ENCODE measurements around the gene LCN9.

The LCN9 gene

DNA sequence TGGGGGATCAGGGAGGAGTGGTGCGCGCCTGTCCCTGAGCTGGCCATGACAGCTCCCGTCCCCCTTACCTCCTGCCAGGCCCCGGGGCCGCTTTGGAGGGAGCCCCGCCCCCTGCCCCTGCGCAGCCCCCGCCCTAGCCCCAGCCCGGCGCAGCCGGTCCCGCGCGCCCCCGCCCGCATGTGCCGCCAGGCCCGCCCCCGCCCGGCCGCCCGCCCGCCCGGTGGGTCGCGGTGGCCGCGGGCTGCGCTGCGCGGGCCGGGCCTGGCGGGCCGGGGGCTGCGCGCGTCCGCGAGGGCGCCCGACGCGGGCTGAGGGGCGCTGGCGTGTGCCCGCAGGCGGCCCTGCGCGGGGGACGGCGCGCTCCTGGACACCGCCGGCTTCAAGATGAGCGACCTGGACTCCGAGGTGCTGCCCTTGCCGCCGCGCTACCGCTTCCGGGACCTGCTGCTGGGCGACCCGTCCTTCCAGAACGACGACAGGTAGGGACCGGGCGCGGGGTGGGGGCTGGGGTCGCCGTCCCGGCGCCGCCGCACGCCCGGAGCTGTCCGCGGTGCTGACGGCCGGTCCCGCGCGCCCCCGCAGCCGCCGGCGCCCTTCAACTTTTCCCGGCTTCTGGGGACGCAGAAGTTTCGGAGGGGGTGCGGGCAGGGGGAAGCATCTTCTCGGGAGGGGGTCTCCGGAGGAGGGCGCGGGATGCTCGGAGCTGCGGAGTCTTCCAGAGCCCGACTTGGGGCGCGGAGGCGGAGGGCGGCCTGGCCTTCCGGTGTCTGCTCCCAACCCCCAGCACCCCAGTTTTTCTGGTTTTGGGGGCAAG lies 51.3 kb downstream of the LCN9 start:
- DNase-seq (ENCODE audit: low read depth, low spot score) = no peak
- no peak overlapping the region for H3K27ac ChIP-seq

DNA sequence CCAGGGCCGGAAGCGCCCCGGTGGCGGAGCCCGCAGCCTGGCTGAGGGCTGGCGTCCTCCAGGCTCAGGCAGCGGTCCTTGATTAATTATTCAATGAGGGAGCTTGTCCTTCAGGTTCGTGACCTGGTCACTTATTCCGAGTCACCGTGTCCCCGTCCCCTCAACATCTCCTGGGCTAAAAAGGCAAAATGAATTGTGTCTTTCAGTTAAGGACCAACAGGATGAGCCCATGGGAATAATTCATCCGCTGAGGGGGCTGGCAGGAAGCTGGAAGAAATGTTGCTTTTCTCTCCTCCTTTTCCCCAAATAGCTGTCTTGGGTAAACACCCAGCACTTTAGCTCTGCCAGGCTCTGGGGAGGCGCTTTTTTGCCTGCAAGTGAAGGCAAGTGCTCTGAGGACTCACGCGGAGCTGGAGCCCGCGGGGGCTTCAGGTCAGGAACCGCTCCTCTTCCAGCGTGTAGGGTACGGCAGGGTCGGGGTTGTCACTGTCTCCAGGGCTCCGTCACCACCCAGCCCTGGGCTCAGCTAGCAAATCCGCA lies 52.0 kb downstream of the LCN9 start:
- DNase-seq (ENCODE audit: low read depth, low spot score) = no peak
- no peak overlapping the region for H3K27ac ChIP-seq

DNA sequence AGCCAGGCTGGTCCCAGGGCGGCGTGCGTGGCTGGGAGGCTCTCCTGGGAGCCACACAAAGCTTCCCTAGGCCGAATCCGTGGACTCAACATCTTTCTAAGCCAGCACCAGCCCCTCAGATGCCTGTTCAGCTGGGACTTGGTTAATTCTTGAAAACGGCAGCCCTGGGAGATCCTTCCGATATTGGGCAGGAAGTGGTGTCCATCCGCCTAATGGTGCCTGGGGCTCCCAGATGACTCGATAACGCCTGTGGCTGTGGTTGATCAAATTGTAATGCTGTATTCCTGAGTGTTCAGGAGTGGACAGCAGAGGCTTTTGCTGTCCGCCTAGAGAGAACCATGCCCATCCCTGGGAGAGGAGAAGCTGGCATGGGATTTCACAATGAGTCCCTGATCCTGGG lies 52.9 kb downstream of the LCN9 start:
- DNase-seq (ENCODE audit: low read depth, low spot score) = no peak
- no peak overlapping the region for H3K27ac ChIP-seq

All from epithelial cell of prostate (primary cell).